Measurements from ENCODE around the gene SLC10A7.
A peak's percentile ranks its signal among the peaks of the same experiment; 100 is the strongest.

The SLC10A7 gene

GRCh38 chr4:146343776-146344175, 178.0 kb downstream of the SLC10A7 start:
- no peak for DNase-seq

- DNase-seq, result no peak
Observed at GRCh38 chr4:146343199-146343598, 178.5 kb downstream of the SLC10A7 start.

- DNase-seq, result peak; percentile 6 to 25
Observed at GRCh38 chr4:146342600-146343192, 179.0 kb downstream of the SLC10A7 start.

- DNase-seq, result no peak
Observed at GRCh38 chr4:146340798-146341197, 180.9 kb downstream of the SLC10A7 start.

- no peak for DNase-seq
Observed at GRCh38 chr4:146338512-146338911, 183.2 kb downstream of the SLC10A7 start.

GRCh38 chr4:146336410-146336807, 185.3 kb downstream of the SLC10A7 start:
- DNase-seq, result no peak

- no peak for DNase-seq
Observed at GRCh38 chr4:146335763-146336409, 185.9 kb downstream of the SLC10A7 start.

GRCh38 chr4:146334862-146335449, 186.8 kb downstream of the SLC10A7 start:
- no peak for DNase-seq

- no peak for DNase-seq
Observed at GRCh38 chr4:146333895-146334262, 187.9 kb downstream of the SLC10A7 start.

GRCh38 chr4:146333187-146333894, 188.4 kb downstream of the SLC10A7 start:
- DNase-seq, result peak; percentile 18 to 19

- DNase-seq, result no peak
Observed at GRCh38 chr4:146330392-146330791, 191.3 kb downstream of the SLC10A7 start.

- no peak for DNase-seq
Observed at GRCh38 chr4:146329050-146329716, 192.6 kb downstream of the SLC10A7 start.

GRCh38 chr4:146327859-146328650, 193.7 kb downstream of the SLC10A7 start:
- no peak for DNase-seq

- DNase-seq, result no peak
Observed at GRCh38 chr4:146318894-146319293, 202.8 kb downstream of the SLC10A7 start.

- no peak for DNase-seq
Observed at GRCh38 chr4:146317783-146318182, 204.0 kb downstream of the SLC10A7 start.

- no peak for DNase-seq
Observed at GRCh38 chr4:146315184-146315583, 206.6 kb downstream of the SLC10A7 start.

GRCh38 chr4:146311238-146311970, 210.3 kb downstream of the SLC10A7 start:
- DNase-seq, result no peak

GRCh38 chr4:146310319-146311021, 211.3 kb downstream of the SLC10A7 start:
- no peak for DNase-seq

- no peak for DNase-seq
Observed at GRCh38 chr4:146308951-146309350, 212.8 kb downstream of the SLC10A7 start.

- DNase-seq, result no peak
Observed at GRCh38 chr4:146302822-146303221, 218.9 kb downstream of the SLC10A7 start.

GRCh38 chr4:146299607-146300006, 222.1 kb downstream of the SLC10A7 start:
- no peak for DNase-seq
